Measurements from ENCODE around the gene MAEA.

MAEA gene

DNA sequence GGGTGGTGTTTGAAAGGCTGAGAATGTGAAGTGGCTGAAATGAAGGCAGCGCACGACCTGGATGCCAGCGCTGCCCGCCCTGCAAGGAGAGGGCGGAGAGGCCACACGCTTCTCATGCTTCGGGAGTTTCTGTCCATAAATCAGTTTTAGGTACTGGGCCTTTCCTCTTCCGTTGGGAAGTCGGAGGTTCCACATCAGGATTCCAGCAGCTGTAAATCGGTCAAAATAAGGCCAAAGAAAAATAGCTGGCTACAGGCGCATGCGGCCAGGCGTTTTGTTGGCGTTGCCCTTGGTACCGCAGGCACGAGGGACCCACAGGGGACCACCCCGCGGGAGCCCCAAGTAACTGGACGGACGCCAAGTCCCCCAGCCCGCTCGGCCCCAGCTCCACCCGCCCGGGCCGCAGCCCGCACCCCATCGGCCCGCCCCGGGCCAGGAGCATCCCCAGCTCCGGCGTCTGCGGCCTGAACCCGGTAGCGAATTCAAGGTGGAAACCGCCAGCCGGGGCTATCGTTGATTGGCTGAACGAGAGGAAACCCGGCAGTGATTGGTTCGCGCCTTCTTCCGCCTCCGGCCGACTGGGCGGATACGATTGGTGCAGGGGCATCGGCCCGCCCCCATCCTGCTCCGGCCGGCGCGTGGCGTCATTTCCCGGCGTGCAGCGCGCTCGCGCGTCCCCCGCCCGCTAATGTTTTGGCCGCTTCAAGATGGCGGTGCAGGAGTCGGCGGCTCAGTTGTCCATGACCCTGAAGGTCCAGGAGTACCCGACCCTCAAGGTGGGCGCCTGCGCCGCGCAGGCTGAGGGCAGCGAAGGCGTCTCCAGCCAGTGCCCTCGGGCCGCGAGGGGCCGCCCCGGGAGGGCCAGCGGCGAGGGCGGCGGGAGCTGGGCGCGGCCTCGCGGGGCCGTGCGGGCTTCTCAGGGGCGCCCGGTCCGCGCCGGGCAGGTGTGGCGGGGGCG is at the start of gene MAEA:
MAEA (plus strand) TSS at position 685 of the 958 bp plus-strand sequence; CDS start at position 708, 23 bp downstream.
- DNase-seq: peak; percentile 96

DNA sequence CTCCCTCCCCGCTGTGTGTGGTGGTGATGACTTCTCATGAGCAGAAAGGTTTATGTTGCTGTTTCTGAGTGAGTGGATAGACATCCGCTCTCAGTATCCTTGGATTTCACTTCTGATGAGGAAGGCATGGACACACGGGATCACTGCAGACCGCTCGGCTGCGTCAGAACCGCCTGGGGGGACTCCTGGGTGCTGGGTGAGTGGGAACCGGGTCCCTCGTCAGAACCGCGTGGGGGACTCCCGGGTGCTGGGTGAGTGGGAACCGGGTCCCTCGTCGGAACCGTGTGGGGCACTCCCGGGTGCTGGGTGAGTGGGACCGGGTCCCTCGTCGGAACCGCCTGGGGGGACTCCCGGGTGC is 49.8 kb upstream of the MAEA start:
- DNase-seq: no peak

DNA sequence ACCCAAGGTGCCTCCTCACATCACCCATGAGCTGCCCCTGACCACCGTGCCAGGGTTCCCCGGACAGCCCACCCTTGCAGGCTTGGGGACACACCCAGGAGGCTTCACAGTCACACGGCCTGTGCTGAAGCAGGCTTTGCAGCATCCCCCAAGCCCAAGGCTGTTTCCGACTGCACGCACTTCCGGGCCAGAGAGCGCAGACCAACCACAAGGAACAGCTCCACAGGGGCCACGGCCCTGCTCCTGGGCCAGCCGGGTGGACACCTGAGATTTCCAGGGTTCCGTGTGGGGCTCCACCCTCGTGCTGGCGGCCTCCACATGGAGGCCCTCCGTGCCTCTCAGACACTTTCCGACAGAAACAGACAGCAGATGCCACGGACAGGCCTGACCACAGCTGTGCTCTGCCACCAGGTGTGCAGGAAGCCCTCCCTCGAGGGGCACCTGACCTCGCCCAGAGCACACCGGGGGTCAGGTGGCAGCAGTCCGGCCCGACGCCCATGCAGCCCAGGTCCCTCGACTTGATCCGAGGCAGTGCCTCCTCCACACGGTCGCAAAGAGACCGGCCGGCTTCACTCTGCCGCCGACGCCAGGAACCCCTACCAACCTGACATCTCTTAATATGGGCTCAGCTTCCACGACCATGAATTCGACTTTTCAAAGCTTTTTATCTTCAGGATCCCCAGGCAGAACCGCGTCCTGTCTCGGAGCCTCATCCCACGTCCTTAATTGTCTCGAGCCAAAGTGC is 48.8 kb upstream of the MAEA start:
- no peak for DNase-seq

DNA sequence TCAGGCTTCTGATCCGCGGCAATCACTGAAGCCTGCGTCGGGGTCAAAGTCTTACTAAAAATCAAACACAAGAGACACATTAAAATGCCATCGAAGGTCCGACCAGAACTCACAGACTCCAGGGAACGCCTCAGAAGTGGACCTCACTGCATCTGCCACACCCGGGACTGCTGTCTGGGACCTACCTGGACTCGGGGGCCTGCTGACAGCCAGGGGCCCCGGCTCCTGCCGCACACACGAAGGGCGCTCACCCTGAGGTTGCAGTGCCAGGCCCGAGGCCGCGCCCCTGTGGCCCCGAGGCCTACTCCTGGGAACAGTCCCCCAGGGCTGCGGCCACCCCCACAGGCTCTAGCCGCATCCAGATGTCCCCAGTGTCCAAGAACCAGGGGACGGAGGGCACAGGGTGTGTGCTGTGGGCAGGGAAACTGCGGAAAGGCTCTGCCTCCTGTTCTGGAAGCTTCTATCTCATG is 48.2 kb upstream of the MAEA start:
- no peak for DNase-seq

DNA sequence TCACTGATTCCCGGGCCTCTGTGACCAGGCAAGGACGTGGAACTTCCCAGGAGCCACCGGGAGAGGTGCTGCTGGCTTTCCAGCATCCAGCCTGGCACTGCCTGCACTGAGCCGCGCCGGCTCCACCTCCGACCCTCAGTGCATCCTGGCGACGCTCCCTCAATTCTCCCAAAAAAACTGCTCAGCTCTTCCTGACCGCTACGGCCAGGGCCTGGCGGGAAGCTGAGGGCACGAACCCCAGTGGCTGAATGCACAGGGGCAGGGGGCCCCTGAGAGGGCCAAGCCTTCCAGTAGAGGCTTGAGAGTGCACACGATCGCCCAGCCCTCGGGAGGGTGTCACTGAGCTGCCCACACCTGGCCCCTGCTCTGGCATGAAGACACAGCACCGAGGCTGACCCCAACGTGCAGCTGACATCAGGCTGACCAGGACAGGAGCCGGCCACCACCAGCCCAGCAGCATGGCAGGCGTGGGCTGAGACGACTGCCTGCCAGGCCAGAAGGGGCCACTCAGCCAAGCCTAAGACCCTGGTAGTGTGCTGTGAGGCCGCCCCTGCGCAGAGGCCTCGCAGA is 47.7 kb upstream of the MAEA start:
- no peak for DNase-seq

DNA sequence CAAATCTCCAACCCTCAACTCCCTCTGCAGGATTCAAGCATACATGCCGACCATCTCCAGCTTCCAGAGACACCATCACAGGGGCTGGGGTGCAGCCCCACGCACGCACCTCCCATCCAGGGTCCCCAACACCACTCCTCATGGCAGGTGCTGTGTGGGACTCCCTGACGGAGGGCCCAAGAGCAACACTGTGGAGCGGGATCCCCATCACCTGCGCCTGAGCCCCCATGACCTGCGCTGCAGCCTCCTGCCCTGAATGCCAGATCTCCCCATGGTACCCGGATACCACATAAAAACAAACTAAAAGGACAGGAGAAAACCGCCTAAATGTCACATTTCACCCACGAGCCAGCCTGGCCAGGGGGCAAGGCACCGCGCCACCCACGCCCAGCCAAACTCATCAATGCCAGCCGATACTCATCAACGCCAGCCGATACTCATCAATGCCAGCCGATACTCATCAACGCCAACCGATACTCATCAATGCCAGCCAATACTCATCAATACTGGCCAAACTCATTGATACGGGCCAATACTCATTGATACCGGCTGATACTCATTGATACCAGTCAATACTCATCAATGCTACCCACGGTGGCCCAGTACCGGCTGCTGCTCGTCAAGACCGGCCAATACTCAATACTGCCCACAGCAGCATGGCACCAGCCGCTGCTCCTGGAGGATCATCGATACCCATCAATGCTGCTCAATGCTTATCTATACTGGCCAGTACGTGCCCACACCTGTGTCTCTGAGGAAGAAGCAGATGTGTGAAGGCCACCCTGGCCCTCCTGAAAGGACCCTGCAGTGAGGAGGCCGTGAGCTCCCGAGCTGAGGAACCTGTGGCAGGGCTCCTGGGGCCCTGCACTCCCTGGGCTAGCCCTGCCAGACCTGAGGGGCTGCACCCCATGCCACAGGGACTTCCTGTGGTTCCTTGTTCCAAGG is 46.9 kb upstream of the MAEA start:
- no peak for DNase-seq

DNA sequence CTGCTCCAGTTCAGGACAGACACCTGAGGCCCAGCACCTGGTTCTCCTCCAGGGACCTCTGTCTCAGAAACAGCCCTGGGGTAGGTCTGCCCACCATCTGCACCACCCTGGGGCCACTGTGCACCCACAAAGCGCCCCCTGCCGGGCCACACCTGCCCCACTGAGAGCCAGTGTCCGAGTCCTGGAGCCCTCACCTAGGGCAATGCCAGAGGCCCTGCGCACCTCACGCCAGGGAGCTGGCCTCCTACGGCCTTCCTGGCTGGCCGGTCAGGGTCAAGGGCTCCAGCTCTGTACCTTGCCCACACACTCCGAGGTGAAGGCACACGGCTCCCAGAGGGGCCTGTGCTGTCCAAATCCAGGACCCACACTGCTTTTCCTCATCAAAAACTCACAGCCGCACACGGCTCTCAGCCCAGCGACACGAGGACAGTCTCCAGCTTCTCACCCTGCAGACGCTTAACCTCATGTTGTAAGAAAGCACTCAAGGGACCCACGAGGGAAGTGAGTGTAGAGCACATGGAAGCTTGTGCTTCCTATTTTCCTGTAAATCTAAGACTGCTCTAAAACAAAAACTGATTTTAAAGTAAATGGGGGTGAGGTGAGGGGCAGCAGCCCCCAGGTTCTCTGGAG is 46.1 kb upstream of the MAEA start:
- no peak for DNase-seq

DNA sequence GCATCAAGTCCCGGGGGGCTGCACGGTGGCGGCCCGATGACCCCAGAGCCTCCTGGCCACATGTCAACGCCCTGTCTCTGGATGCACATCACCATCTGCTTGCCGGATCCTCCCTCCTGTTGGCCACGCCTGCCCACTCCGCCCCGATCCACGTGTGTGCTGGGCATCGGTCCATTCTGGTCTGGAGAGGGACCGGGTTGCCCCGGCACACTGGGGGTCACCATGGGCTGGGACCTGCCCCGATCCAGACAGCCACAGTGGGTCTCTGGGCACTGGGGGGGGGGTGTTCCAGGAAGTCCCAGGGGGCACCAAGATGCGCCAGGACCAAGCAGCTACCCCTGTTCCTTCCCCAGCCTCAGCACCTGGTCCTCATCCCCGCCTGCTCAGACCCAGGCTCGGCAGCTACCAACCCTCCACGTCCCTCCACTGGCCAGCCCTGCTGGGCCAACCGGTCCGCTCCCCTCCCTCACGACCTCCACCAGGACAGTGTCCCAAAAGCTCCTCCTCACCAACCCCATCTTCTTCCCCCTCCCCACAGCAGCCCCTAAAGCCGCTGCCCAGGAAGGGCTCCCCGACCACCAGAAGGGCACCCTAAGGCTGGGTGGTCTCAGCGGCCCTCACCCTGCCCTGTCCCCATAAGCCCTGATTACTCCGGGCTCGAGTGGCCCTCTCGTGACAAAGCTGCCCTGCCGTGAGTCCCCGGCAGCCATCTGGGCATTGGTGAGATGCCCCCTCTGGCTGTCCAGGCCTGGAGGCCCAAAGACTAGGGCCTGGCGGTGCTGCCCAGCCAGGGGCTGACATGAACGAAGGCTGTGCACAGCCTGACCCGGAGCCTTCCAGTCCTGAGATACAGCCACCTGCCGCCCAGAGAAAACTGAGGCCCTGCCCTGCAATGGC is 45.4 kb upstream of the MAEA start:
- no peak for DNase-seq

DNA sequence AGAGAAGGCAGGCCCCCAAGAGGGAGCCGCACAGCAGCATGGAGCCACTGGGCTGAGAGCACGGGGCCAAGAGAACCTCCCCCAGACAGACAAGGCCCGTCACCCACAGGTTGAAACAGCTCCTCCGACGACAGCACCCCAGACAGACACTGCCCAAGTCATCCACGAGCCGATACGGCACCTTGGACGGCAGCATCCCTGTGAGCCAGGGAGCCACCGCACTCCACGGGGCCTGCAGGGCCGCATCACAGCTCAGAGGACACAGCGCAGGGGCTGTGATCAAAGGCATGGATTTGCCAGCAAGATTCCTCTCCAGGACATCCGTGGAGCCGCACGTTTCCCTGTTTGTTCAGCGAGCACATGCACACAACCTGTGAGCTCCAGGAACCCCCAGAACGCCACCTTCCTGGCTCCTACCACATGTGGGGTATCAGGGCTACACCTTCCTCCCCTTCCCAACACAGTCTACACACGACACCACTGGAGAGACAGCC is 44.7 kb upstream of the MAEA start:
- DNase-seq: no peak

DNA sequence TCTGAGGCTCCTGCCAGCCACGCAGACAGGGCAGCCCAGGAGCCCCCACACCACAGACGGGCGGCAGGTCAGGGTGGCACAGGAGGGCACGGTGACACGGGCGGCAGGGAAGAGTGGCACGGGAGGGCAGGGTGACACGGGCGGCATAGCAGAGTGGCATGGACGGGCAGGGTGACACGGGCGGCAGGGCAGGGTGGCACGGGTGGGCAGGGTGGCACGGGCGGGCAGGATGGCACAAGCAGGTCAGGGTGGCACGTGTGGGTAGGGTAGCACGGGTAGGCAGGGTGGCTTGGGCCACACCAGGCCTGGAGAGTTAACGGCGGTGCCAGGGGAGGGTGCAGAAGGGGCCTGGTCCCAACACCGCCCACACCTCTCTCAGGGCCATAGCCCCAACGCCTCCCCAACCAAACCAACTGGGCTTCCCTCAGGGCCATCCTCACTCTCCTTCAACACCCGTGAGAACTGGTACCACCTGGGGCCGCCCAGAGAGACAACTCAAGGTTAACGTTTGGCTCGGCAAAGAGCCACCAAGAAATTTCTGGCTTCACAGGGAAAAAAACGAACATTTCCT is 44.1 kb upstream of the MAEA start:
- no peak for DNase-seq

DNA sequence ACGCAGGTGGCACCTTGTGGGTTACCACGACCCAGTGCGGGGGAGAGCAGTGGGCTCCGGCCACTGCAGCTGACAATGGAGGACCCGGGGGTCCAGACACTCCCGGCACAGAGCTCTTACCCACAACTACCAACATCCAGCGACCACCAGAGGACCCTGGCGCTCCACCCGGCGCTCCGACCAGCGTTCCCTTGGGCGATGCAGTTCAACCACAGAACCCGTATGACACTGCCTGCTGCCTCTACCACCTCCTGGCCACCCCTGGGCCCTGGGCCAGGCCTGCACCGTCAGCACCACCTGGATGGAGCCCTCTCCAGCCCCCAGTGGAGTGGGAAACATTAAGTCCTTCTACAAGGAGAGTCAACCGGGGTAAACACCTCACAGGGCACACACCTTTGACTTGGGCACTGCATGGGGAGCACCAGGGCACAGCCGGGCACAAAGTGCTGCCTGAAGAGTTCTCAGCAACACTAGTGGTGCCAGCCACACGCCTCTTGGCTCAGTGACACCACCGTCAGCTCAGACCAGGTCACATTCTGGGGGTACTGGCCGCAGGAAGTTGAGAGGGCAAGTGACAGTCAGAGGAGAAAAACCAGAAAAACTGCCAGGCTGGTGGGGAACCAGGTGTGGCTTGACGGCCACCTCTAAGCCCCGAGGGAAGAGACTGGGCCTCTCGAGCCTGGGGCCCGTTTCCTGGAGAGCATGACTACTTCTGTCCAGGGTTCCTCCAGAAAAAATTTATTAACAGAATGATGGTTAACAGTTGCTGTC is 43.4 kb upstream of the MAEA start:
- no peak for DNase-seq

DNA sequence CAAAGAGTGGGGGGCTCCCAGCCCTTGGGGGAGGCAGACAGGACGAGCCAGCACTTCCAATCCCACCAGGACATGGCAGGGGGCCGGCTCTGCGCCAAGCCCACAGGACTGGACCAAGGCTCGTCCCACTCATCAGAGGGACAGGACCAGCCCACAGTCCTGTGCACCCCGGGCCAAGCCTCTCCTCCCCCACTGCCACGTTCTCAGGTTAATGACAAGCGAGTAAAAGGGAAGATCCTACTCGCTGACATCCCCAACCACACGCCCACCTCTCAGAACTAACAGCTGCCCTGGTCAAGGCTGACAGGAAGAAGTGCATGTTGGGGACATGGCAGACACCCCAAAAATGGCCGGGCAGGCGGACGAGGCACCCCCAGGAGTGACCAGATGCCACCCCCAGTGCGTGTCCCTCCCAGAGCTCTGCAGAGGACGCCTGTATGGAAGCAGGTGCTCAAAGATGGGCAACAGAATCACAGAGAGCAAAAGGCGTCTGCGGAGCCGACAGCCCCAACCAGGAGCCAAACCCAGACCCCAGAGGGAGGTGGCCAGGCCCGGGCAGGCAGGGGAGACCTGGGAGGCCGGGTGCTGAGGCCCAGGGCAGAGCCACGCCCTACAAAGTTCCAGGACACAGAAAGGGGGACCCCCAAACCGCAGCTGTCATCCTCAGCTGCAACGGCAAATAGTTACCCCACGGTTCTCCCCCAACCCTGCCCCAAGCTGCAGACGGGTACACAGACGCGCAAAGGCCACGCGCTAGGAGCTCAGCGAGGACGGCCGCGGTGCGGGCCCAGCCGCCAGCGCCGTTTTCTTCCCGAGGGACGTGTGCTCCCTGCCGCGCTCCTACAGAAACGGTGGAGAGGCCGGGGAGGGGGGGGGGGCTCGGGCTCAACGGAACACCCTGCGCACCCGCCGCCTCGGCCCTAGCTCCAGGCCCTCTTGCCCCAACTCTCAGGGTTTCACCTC is 42.5 kb upstream of the MAEA start:
- peak; percentile 4 for DNase-seq

DNA sequence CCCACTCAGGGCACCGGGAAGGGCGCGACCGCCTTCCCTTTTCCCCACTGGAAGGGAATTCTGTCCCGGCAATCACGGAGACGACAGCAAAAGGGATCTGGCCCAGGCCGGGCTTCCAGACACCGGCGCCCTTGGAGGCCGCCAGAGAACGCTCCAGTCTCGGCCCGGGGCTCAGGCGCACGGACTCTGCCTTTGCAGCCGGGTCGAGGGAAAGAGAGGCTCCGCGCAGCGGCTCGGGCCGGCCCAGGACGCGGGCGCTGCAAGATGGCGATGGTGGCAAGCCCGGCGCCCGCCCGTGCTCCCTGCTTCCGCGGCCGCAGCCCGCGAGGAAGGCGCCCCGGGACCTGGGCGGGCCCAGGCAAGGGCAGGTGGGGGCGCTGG is 41.8 kb upstream of the MAEA start:
- DNase-seq: no peak

DNA sequence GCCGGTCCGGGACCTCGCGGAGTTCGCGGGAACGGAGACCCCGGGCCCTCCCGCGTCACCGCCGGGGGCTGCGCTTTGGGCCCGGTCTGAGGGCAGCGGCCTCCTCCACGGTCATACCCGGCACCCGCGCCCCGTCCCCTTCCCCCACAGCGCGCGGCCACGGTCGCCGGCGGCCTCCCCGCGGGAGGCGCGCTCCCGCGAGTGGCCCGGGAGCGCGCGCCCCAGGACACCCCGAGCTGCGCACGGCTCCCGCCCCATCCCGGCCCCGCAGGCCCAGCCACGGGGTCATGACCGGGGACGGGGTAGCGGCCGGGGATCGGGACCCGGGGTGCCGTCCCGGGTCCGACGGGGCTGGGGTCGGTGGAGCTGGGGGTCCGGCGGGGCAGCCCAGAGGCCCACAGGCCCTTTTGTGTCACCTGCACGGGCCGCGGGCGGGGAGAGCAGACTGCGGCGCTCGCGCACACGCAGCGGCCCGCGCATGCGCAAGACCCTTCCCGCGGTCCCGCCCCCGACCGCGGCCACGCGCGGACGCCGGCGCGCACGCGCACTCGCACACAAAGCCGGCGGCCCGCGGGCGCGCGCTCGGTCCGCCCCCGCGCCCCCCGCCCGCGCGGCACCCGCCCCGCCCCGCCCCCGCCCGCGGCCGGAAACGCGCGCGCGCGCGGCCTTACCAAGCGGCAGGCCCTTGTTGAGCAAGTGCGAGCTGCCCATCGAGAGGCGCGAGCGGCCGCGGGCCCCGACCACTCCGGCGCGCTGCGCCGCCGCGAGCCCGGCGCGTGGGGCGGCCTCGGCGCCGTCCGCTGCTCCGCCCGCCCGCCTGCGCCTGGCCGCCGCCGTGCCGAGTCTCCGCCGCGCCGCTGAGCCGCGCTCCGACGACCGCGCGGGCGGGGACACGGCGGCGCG is 41.2 kb upstream of the MAEA start, which contains the start of gene CTBP1:
CTBP1 (minus strand) TSS at position 886 of the 903 bp plus-strand sequence. CDS start 7,799 bp downstream, outside the sequence.
- peak; percentile 76 for DNase-seq

DNA sequence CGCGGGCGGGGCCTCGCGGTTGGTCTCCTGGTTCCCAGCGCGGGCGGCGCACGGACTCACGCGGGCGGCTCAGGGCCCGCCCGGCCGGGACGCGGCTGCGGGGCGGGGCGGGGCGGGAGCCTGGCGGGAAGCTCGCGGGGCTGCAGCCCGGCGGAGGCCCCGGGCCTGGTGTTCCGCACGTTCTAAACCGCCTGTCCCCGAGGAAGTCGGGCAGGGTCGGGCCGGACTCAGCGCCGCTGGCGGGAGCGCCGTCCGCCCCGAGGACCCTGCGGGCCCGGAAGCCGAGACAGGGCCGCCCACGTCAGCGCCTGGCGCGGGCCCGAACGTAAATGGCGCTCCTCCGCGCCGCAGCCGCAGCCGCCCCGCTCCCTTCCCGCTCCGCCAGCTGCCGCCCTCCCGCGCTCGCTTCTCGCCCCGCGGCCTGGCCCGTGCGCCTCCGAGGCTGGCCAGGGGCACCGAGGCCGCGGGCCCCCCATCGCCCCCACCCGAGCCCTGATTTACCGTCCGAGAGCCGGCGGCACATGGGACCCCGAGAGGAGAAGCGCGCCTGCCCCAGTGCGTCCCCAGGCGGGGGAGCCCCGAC is 40.5 kb upstream of the MAEA start:
- peak; percentile 86 for DNase-seq

DNA sequence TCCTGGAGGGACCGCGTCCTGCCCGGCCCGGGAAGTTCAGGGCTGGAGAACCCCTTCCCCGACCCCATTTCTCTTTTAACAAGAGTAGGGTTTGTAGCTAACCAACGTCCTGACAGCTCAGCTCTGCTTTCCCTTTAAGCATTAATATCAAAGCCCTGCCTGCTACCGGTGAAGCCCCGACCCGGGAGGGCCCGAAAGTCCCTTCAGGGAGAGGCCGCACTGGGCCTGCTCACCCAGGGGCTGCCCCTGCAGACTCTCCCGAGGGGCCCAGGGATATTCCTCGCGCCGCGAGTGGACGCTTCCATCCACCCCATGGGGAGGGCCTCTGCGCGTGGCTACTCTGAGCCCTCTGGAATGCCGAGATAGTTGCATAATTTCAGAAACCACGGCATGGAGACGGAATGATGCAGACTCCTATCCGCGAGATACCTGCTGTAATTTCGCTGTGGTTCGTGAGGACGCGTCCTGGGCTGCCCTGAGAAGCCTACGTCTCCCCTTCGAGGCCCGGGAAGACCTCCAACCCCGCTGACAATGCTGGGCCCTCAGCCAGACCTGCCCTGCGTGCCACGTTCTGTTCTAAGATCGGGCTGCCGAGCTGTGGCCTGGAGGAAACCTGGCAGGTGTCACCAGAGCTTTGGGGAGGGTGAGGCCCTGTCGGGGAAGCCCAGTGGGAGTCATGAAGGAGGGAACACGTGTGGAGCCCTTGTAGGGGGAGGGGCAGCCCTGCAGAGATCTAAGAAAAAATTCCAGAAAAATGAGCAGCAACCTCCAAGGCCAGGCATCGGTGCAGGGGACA is 39.8 kb upstream of the MAEA start:
- peak; percentile 17 for DNase-seq
